A673 (cell line): ENCODE data around the gene RBMS1. TPM values are rescaled to one million over a fixed set of nuclear protein-coding genes. Genes with fewer than 3 reads are reported as not detected.
"Not testable (repeated sequence)": the region's sequence is repeated elsewhere in the genome, so short reads cannot be mapped to it uniquely, and the experiment has no call there.

Source experiments
- BruUV-seq: library from RNA; stranded (reverse); fragments of 400-500 nt; replicated peaks from 2 replicates; lab custom pipeline; 2021; lab: Mats Ljungman, UMichigan
- CTCF ChIA-PET: fragments of 300-600 bp; sonication (Branson Sonifier 250); formaldehyde crosslinking; loops from one replicate; lab custom pipeline; 2022; ENCODE audit warnings: antibody characterized with exemption; lab: Charles Lee
- POLR2A ChIA-PET: fragments of 300-600 bp; sonication (Branson Sonifier 250); formaldehyde crosslinking; loops from one replicate; lab custom pipeline; 2022; ENCODE audit warnings: antibody characterized with exemption; ENCODE audit not compliant: low non-redundant PET; lab: Charles Lee
- DNase-seq: peaks from one replicate; pipeline ENCODE4 v3.0.0-alpha.2; 2015; ENCODE audit warnings: low spot score
- H3K27ac ChIP-seq: fragments of 200-600 bp; sonication (generic); 2 replicates; pipeline ENCODE4 v1.5.1; 2016; ENCODE audit warnings: mixed run types, low read depth, mild to moderate bottlenecking, mixed read lengths, antibody characterized with exemption, low read length; ENCODE audit not compliant: poor library complexity, severe bottlenecking
- H3K27me3 ChIP-seq: fragments of 200-600 bp; sonication (generic); replicated peaks from 2 replicates; pipeline ENCODE4 v1.6.1; 2017; ENCODE audit warnings: mixed run types, low read depth, mild to moderate bottlenecking, mixed read lengths, antibody characterized with exemption, low read length; ENCODE audit not compliant: insufficient read depth, poor library complexity
- H3K36me3 ChIP-seq: fragments of 200-600 bp; sonication (generic); 2 replicates; pipeline ENCODE4 v1.6.1; 2016; ENCODE audit warnings: mixed run types, mild to moderate bottlenecking, mixed read lengths, antibody characterized with exemption, low read length; ENCODE audit not compliant: insufficient read depth, poor library complexity, severe bottlenecking
- H3K4me1 ChIP-seq: fragments of 200-600 bp; sonication (generic); 2 replicates; pipeline ENCODE4 v1.6.1; 2017; ENCODE audit warnings: mixed run types, mild to moderate bottlenecking, mixed read lengths, antibody characterized with exemption, low read length; ENCODE audit not compliant: insufficient read depth, poor library complexity, severe bottlenecking
- H3K4me3 ChIP-seq: fragments of 200-600 bp; sonication (generic); 2 replicates; pipeline ENCODE4 v1.5.1; 2016; ENCODE audit warnings: low read depth, mixed run types, mild to moderate bottlenecking, mixed read lengths, low read length; ENCODE audit not compliant: poor library complexity, severe bottlenecking
- H3K9me3 ChIP-seq: fragments of 200-600 bp; sonication (generic); 2 replicates; pipeline ENCODE4 v1.6.1; 2016; ENCODE audit warnings: mixed run types, low read depth, mild to moderate bottlenecking, mixed read lengths, antibody characterized with exemption, low read length; ENCODE audit not compliant: poor library complexity, severe bottlenecking
- CTCF ChIP-seq: fragments of 300-800, 200-600 bp; sonication (generic); conservative IDR thresholded peaks from 2 replicates; pipeline ENCODE4 v1.5.1; 2017; ENCODE audit warnings: low read depth, mild to moderate bottlenecking, antibody characterized with exemption, low read length, moderate library complexity, mixed read lengths
- EZH2 ChIP-seq: fragments of 200-600 bp; sonication (generic); IDR thresholded peaks from 2 replicates; pipeline ENCODE4 v1.6.1; 2017; ENCODE audit warnings: borderline replicate concordance, low read depth, mild to moderate bottlenecking, mixed read lengths, antibody characterized with exemption, low read length; ENCODE audit not compliant: poor library complexity, severe bottlenecking
- intact Hi-C: fragments of 100-400 bp; cut with micrococcal nuclease; formaldehyde crosslinking; loops from one replicate; pipeline ENCODE4 v1.10.0; 2022; ENCODE audit not compliant: unreplicated experiment
- total RNA-seq: library from RNA; stranded (reverse); gene quantifications from 2 replicates; pipeline ENCODE4 v1.2.3, GENCODE V29; 2021

RBMS1 gene
- total RNA-seq, 1 experiment from 2014 or later: 84.9 TPM

- intact Hi-C loops: no loop called here
- POLR2A ChIA-PET: no interaction called here
- Histone ChIP-seq H3K27ac (peak overlapping the region; percentile 22), H3K4me3 (no peak overlapping the region), H3K4me1 (peaks cover 92% of the 10 kb centered on the region), H3K9me3 (no peaks in the 10 kb centered on the region), H3K27me3 (no peaks in the 10 kb centered on the region), H3K36me3 (no peaks in the 10 kb centered on the region)
- TF ChIP-seq CTCF (no peak), EZH2 (no peak)
- CTCF ChIA-PET: no interaction called here
- no TSS peak for BruUV-seq
- DNase-seq: no peak
Observed at GRCh38 chr2:160367887-160368286, 125.7 kb downstream of the RBMS1 start.

DNA sequence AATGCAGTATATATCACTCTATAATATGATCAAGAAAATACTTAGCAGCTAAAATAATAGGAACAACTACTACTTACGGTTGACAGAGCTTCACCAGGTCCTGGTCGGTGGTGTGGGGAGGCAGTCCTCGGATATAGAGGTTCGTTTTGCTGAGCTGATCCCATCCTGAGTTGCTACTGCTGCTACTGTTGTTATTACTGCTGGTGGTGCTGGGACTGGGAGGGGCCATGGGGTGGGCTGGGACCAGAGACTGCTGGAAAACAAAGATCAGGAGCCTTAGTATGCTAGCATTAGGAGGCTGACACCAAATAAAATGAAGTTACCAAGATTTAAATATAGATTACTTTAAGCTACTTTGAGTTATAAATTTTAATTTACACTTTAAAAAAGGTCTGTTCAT is 126.5 kb downstream of the RBMS1 start:
- peaks cover 87% of the 10 kb centered on the region for H3K4me1 ChIP-seq
- intact Hi-C loops: not testable (repeated sequence)

GRCh38 chr2:160366474-160366873 is 127.1 kb downstream of the RBMS1 start:
- Histone ChIP-seq H3K4me3 (no peak overlapping the region), H3K27ac (no peak overlapping the region), H3K36me3 (no peaks in the 10 kb centered on the region), H3K27me3 (no peaks in the 10 kb centered on the region), H3K4me1 (peaks cover 80% of the 10 kb centered on the region), H3K9me3 (no peaks in the 10 kb centered on the region)
- BruUV-seq: no TSS peak
- intact Hi-C loops: no loop called here
- TF ChIP-seq CTCF: no peak
- no peak for TF ChIP-seq EZH2
- ChIA-PET CTCF (no interaction called here), POLR2A (no interaction called here)
- DNase-seq: no peak

More for the DNA sequence above, 126.5 kb downstream of the RBMS1 start:
- H3K9me3 ChIP-seq, H3K36me3 ChIP-seq, BruUV-seq, DNase-seq, H3K27me3 ChIP-seq, POLR2A ChIA-PET, H3K4me3 ChIP-seq, CTCF ChIA-PET, H3K27ac ChIP-seq: not testable (repeated sequence)

DNA sequence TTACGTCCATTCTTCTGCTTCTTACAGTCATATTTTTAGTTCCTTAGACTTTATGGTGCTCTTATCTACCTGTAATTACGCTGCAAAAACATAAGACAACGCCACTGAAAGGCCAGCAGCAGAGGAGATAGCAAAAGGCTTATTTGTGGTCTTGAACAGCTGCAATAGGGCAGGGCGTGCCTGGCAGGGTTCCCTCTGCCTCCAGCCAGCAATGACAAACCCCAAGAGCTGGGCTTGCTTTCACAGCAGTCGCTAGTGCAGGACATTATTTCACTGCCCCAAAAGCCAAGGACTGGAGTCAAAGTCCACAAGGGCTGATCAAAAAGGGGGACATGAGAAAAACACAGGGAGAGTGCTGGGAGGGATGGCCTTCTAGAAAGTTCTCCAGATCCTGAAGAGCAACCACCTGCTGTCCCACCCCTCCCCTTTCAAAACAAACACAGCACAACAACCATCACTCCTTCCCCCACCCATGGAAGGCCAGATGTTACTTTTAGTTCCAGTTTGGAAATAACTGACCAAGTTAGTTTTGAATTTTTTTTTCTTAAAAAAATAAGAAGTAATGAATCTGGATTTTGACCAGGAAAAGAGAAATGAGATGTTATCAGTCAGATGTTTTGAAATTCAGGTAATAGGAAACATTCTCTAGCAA is 127.8 kb downstream of the RBMS1 start:
- Histone ChIP-seq H3K9me3 (no peaks in the 10 kb centered on the region), H3K4me1 (peaks cover 74% of the 10 kb centered on the region), H3K36me3 (no peaks in the 10 kb centered on the region), H3K27me3 (no peaks in the 10 kb centered on the region), H3K4me3 (no peak overlapping the region), H3K27ac (no peak overlapping the region)
- intact Hi-C loops: no loop called here
- TF ChIP-seq EZH2 (no peak), CTCF (no peak)
- ChIA-PET POLR2A (no interaction called here), CTCF (no interaction called here)
- DNase-seq: no peak
- no TSS peak for BruUV-seq
